Measurements from ENCODE around the gene ANKFN1.
A peak's percentile ranks its signal among the peaks of the same experiment; 100 is the strongest.

ANKFN1 gene, protein sequence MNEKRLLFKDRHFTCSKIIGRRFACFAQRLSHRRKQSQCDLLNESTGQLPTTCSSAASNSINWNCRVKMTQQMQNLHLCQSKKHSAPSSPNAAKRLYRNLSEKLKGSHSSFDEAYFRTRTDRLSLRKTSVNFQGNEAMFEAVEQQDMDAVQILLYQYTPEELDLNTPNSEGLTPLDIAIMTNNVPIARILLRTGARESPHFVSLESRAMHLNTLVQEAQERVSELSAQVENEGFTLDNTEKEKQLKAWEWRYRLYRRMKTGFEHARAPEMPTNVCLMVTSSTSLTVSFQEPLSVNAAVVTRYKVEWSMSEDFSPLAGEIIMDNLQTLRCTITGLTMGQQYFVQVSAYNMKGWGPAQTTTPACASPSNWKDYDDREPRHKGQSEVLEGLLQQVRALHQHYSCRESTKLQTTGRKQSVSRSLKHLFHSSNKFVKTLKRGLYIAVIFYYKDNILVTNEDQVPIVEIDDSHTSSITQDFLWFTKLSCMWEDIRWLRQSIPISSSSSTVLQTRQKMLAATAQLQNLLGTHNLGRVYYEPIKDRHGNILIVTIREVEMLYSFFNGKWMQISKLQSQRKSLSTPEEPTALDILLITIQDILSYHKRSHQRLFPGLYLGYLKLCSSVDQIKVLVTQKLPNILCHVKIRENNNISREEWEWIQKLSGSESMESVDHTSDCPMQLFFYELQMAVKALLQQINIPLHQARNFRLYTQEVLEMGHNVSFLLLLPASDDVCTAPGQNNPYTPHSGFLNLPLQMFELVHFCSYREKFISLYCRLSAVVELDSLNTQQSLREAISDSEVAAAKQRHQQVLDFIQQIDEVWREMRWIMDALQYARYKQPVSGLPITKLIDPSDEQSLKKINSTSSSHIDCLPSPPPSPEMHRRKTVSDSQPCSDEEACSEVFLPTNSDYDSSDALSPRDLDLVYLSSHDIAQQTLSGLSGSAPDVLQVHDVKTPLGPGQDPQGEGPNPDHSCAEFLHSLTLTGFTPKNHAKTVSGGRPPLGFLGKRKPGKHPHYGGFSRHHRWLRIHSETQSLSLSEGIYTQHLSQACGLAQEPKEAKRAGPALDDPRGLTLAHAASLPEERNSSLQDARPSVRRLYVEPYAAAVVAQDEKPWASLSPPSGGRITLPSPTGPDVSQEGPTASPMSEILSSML

DNA sequence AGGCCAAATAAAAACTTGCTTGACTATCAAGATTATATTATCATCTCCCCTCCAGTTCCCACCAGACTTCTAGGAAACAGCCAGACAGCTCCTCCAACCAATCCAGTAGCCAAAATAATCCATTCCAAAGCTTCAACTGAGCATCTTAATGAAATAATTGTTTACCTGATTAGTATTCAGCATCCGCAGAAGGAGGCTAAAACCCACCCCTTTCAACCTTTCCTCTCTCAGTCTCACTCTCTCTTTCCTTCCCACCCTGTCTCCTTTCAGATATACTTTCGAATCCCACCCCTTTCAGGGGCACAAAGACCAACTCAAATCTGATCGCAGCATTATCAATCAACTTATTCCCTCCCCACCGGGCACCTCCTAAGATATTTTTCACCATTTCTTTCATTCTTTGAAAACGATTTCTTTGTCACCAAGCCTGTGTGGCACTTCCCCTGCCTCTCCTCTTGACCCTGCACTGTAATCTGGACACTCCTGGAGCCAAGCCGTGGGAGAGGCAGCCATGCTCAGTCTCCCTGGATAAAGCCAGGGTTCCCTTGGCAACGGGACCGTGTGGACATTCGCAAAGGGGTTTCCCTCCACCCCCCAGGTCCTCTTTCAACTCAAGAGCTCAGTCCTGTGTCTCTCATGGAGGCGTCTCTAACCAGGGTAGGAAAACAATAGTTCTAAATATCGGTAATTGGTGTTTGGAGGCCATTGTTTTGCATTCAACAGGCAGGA is at the start of gene ANKFN1:
Gene ANKFN1, plus strand, starts transcription at position 602 of the 729 bp plus-strand sequence. CDS start 59,193 bp downstream, outside the sequence.
- DNase-seq: no peak

DNA sequence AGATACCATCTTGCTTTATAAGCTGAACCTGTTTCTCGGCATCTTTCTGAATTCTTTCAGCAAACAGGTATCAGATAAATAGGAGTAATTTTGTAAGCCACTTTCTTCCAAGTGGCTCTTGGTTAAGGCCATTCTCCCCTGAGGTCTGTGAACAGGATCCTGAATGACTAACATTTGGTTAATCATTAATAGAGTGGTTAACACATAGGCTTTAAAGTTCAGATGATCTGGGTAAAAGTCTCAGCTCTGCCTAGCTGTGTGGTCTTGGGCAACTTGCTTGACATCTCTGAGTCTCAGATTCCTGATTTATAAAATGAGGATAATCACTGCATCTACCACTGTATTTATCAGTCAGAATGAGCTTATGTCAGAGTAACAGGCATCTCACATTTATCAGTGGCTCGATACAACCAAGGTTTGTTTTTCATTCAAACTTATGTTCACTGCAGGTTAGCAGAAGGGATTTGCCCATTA is 44.4 kb upstream of the ANKFN1 start:
- DNase-seq: no peak

DNA sequence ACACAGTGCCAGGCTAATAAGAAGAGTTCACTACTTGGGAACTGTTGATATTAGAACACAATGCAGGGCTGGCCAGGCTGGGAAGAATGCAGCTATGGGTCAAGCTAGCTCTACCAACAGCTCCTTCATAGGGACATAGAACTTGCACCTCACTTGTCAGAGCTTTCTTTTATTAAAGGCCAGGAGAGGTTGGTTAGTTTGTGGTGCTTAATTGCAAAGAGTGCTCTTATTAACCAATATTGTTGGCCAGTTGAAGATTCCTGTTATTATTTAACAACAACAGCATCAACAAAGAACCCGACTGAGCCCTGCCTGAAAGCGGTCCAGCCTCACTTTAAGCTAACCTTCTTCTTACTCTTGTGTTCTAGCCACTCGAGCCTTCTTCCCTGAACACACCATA is 43.4 kb upstream of the ANKFN1 start:
- DNase-seq: no peak

DNA sequence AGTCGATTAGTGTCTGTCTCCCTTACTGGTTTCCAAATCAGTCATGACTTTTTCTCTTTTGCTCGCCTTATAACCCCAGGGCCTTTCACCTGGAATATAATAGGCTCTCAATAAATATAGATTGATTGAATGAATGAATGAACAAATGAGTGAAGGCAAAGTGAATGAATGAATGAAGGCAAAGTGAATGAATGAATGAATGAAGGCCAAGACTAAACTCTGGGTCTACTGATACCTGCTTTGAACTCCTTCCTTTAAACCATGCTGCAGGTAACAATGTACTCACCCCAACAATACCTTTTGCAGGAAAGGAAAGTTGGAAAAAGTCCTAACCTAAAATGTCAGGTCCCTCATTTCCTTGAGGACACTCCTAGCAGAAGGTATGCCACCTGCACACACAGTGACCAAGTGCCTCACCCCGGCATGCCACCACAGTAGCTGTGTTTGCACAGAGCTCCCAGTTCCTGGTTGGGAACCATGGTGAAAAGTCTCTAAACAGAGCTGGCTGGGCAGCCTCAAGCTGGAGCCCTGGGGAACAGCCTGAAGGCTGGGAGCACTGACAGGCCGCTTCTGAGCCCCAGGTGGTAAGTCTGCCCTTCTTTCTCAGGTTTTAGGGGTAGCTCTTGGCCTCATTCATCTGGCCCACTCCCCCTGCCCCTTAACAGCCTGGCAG is 42.7 kb upstream of the ANKFN1 start:
- DNase-seq: no peak

DNA sequence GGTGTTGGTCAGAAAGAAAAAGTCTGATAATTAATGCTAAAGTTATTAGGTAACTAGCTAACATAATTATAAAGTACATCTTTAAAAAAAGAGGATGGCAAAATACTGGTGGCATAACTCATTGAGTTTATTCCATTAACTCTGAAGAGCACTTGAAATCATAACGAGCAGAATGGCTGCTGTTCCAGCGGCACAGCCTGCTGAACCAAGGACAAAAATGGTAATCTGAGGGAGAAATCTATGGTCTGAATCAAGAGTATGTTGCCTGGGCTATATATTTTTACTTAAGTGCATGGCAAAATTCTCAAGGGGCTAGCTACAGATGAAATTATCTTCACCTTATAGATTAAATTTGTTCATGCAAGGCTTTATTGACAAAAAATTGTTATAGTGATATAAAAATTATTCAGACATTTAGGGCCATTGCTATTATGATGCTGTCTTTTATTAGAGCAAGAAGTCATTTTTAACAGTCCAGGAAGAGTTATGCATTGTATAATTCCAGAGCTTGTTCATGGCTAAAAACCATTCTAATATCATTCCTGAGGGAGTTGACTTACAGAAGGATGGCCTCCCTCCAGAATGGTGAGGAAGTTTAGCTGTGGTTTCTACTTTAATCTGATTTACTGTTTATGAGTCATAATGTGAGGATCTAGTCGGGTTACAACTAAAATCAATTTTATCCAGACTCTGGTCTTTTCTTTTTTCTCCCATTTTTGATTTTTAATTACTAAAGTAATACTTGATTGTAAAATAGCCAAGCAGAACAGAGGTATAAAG is 41.4 kb upstream of the ANKFN1 start:
- no peak for DNase-seq

DNA sequence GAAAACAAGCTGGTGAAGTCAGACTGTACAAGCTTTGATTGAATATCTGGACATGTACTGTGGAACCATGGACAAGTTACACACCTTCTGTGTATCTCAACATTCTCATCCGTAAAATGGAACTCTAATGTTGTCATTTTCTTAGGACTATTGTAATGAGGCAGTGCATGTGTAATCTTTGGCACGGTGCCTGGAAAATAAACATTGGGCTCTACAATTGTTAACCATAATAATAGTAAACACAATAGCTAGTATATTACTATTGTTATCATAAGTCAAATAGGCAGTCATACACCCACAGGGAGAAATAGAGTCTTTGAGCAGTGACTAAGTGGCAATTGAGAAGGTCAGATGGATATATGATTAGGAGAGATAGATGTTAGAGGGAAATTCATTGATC is 39.8 kb upstream of the ANKFN1 start:
- DNase-seq: no peak

DNA sequence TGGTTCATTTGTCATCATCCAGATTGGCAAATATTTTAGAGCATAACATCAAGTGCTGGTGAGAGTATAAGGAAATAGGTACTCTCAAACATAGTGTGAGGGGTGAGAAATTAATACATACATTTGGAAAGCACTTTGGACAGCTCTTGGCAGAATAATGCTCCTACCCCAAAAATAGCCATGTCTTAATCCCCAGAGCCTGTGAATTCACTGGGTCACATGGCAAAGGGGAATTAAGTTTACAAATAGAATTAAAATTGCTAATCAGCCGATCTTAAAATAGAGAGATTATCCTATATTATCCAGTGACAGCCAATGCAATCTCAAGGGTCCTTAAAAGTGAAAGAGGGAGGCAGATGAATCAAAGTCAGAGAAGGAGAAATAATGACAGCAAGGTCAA is 38.8 kb upstream of the ANKFN1 start:
- DNase-seq: no peak

DNA sequence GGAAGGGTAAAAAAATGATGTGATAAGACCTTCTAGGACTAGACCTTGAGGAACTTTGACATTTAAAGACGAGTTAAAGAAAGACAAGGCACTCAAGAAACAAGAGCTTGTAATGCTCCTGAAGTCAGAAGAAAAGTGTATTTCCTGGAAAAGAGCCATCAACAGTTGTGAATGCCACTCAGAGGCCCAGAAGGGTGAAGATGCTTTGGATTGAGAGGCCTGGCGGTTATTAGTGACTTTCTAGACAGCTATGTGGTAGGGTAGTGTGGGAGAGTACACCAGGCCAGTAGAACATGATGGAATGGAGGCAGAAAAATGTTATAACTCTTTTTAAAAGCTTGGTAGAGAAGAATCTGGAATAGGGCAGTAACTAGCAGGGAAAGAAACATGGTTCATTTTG is 34.1 kb upstream of the ANKFN1 start:
- DNase-seq: no peak

DNA sequence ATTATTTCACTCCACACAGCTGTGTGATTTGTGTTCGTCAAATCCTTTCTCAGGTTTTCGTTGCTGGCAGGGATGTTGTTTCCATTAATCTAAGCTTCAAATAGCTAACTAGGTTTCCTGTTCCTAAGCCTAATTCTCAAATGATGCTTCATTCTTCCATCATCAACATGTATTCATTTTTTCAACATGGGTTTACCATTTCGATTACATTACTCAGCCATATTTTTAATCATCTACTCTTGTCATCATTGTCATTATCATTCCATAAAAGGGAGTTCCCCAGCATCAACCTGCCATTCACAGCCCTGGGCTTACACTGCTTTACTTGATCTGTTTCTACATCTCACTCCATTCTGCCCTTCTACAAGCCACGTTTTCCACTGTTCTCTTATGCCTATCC is 33.3 kb upstream of the ANKFN1 start:
- no peak for DNase-seq

DNA sequence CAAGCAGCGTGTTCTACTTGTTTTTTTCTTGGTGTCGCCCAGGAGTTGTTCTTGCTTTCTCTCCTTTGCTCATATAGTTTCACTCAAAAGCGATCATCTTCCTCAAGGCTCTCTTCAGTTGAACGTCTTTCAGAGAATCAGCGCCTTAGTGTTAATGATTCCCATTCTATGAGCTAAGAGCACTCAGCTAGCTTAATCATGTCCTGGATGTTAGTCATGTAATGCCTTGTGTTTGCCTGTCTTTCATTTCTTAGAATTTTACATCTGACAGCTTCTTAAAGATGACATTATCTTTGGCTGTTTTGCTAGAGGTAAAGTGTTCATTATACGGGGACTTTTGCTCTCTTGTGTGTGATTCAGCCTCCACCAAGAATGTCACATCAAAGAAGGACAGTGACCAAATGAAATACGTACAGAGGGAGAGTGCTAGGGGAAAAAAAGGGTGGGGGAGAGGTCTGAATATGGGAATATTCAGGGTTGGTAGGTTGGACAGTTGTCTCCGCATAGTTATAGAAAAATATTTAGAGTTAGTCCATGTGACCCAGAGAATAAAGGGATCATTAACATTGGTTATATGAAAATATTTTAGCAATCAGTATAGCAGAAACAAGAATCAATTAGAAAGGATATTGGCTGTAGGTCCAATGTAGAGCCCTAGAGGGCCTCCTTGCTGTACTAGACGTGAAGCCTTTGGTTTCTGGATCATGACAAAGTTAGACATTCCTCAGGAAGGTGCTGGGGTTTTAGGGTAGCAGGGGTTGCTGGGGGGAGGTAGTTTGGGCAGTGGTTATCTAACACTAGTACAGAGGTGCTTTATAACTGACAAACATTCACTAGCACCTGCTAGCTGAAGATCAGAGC is 31.9 kb upstream of the ANKFN1 start:
- no peak for DNase-seq

DNA sequence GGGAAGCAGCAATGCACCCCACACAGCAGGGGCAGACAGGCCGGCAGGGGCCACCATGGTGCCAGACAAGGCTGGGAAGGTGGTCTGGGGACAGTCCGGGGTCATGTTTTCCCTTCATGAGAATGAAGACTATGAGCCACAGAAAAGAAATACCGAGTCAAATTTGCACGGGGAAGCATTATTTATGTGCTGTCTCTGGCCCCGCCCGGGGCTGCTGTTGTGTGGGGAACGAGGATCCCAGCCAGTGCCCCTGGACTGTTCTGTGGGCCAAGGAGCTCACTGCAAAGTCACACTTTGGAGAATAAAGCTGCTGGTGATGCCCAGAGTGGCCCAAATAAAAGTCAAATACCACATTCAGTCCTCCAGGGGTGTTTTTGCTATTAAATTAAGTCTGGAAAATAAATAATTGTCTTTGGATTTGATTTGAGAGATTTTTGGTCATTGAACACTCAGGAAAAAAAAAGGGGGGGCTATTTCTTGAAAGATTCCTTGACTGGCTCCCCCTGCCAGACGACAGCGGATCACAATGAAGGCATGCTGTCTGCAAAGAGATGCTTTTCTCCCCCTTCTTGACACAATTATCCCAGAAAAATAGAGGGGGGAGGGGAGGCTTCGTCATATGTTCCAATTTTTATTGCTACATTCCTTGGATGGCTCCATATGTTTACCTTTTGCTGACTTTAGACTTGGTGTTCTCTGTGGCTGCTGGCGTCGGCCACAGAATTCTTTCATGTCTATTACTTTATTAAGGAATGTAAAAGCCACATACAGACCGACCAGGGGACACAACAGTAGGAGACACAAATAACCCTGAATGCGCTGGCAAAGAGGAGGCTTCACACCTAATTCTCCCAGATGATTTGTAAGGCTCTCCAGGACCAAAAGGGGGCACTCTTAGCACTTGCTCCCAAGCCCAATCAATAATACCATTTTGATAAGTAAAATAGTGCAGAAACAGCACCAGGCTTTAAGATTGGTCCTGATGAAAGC is 27.1 kb upstream of the ANKFN1 start:
- DNase-seq: peak in 1 of 2 experiments; percentile 43

DNA sequence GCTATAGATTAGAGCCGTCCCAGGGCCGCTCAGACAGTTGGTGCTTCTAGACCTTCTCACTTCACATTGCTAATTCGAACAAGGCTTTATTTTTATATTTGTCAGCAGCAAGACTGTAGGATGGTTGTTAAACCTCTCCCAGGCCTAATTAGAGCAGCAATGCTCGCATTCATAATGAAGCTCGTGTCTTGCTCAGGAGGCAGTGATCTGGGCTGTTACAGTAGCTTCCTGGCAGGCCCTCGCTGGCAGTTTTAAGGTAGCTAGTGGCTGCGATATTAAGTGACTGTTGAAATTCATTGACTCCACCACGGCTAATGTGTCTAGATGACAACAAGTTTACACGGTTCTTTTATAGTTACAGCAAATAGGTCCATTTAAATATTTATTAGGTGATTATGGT is 23.2 kb upstream of the ANKFN1 start:
- no peak for DNase-seq

DNA sequence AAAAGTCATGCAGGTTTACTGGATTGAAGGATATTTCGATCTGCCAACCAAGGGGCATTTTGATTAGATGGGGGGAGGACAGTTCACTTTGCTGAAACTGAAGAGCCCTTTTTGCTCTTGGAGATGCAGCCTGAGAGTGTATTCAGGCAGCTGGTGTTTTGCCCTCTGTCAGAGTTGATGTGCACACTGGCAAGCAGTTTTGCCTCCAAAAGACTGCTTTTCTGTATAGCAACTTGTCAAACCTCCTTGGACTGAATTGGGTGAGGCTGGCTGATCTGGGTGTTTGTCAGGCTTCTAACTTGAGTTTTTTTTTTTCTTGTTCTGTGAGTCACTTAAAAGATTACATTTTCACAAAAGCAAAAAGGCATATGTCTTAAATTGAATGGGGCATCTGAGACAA is 22.6 kb upstream of the ANKFN1 start:
- no peak for DNase-seq

DNA sequence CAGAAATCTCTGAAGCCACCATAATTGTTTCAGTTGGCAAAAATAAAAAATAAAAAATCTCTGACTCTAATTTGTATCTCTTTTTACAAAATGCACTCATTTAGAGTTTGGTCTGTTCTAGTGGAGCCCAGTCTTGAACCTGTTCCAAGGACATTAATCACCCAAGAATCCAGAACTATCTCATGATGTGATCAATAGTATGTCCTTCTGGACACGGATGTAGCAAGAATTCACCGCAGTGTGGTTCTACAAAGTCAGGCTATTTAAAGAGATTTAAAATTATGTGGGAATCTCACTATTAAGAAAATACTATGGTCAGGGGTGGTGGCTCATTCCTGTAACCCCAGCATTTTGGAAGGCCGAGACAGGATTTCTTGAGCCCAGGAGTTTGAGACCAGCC is 21.8 kb upstream of the ANKFN1 start:
- no peak for DNase-seq

DNA sequence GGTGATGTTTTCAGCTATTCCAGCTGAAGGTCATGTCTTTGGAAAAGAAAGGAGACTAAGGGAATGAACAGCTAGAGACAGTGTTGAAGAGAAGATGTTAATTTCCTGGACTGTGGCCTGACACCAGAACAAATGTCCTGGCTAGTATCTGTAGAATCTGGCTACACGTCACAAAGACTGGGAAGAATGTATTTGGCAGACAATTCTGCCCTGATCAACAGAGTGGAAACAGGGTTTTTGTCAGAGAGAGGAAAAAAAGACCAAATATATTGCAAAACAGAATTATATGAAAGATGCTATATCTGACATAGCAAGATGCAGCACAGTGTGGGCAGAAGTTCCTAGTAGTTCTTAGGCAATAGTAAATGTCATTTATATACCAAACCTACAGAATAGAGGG is 17.0 kb upstream of the ANKFN1 start:
- no peak for DNase-seq

DNA sequence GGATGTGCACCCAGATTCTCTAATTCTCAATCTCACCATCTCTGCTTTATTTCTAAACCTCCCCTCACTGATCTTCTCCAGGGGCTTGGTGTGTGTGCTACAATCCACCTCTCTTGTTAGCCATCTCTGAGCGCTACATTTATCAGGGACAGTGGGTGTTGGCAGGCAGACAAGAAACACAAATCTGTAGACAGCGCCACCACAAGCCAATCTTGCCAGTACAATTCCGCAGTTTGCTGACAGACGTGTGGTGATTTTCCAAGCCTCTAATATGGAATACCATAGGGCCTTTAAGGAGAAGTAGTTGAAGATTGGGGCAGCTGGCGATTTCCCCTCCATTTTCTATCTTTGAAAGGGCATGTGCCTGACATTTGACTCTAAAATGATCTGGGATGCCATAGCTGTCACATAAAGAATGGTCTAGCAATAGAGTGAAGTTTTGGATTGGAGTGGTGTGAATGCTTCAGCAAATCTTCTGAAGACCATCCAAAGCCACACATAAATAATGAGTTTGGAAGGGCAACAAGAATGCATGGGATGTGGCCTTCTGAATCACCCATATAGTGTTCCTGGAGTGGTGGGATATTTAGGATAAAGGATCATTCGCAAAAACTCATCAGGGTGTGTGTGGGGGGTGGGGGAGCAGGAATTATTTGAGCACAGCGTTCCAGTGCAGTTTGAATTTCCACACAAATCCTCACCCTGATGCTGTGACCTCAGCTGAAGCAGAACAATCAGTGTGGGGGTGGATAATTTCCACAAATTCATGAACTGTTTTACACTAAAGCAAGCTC is 12.0 kb upstream of the ANKFN1 start:
- no peak for DNase-seq

DNA sequence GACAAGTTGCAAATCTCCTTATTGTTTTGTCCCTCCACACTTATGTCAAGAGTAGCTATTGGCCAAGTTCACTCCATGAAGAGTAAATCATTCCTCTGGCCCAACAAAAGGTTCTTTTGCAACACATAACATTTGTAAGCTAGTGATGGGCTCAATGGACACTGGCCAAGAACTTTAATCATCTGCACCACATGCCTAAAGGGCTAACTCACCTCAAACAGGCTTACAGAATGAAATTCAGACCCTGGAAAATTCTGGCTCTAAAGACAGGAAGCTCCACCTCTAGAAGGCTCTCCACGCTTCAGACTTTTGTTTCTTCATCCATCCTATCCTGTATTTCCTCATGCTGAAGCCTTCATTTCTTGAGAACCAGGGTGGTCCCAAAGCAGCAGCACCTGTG is 10.9 kb upstream of the ANKFN1 start:
- DNase-seq: no peak

DNA sequence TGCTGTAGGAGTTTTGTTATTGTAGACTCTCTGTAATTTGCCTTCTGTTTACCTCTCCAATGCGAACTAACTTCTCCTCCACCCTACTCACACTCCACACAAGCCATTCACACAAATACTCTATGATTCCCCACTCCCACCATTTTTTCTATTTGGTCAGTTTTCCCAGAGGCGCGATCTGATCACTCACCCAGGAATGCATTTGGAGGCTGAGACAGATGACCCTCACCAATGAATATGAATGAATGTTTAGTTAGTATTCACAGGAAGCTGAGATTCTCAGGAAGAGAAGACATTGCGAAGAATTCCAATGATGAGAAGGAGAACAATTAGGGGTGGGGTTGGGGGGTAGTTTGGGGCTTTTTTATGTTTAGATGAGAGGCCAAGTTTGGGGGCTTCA is 10.5 kb upstream of the ANKFN1 start:
- no peak for DNase-seq
